Adrenal gland (tissue), 12 donors: ENCODE results near the gene IRX5. TPM values are rescaled to one million over a fixed set of nuclear protein-coding genes. Genes with fewer than 3 reads are reported as not detected.

Experiments used
- DNase-seq, 7 donors: peaks; one replicate each; pipeline ENCODE4 v3.0.0-alpha.2; 2019 to 2020
- H3K27ac ChIP-seq, 5 donors: fragments of 200-600 bp; sonication (generic) in 4 of 5; 1 replicate in 3 of 5; 2 replicates in 2 of 5; pipeline versions ENCODE4 v1.5.1 to v1.8.0; 2016 to 2020; ENCODE audit warnings: mild to moderate bottlenecking in 1 of 5
- H3K27me3 ChIP-seq: fragments of 200-600 bp; 2 replicates; pipeline ENCODE4 v1.8.0; 2021
- H3K36me3 ChIP-seq, 2 donors: fragments of 200-600 bp; replicated peaks in 1 of 2; 1 replicate in 1 of 2; 2 replicates in 1 of 2; pipeline versions ENCODE4 v1.5.1 to v1.8.0; 2018 to 2022
- H3K4me1 ChIP-seq, 2 donors: fragments of 200-600 bp; replicated peaks in 1 of 2; 1 replicate in 1 of 2; 2 replicates in 1 of 2; pipeline versions ENCODE4 v1.5.1 to v1.8.0; 2018 to 2021
- H3K4me3 ChIP-seq, 4 donors: fragments of 200-600 bp; sonication (generic) in 3 of 4; one replicate each; pipeline ENCODE4 v1.5.1; 2016 to 2018
- H3K9me3 ChIP-seq, 3 donors: fragments of 200-600 bp; sonication (generic) in 1 of 3; replicated peaks in 1 of 3; 1 replicate in 2 of 3; 2 replicates in 1 of 3; pipeline versions ENCODE4 v1.5.1 to v1.8.0; 2016 to 2021
- POLR2A ChIP-seq, 2 donors: fragments of 450-650 bp; IDR thresholded peaks; one replicate each; pipeline ENCODE4 v1.6.1; 2017; ENCODE audit warnings: antibody characterized with exemption in 2 of 2, mild to moderate bottlenecking in 2 of 2, moderate library complexity in 1 of 2
- WGBS, 4 donors: extraction: QIAGEN DNeasy Blood & Tissue Kit in 2 of 4; methylation state at CpG; one replicate each; pipeline versions ENCODE4 v1.1.5 to v1.1.7; 2013 to 2017; 5-methylcytosine and 5-hydroxymethylcytosine counted together
- intact Hi-C, 2 donors: fragments of 100-400 bp; cut with DNase I; formaldehyde crosslinking; loops; one replicate each; pipeline versions ENCODE4 v1.14.1 to v1.15.0; 2022 to 2023
- polyA plus RNA-seq, 3 donors: library from polyadenylated mRNA; stranded (reverse); fragments of 200-250 nt in 2 of 3; fragments of 350-450 nt in 1 of 3; fragmentation: Illumina TruSeq in 1 of 3; extraction: RNeasy Lipid Tissue Mini Kit (QIAGEN cat#74804) in 1 of 3; gene quantifications; one replicate each; pipeline ENCODE4 v1.2.3, GENCODE V29; 2013 to 2014
- total RNA-seq, 9 donors: library from RNA; depleted of rRNA in 4 of 9; stranded (reverse); fragments of >200 nt in 4 of 9; fragments of 120-200 nt in 1 of 9; fragmentation: NEBNext Ultra II Directional in 1 of 9; extraction: Animal tissue kit (Norgen Biotek cat#: 25700) in 1 of 9; gene quantifications; one replicate each; pipeline versions ENCODE4 v1.1.0 to v1.2.4, GENCODE V29; 2013 to 2023
- TF ChIP-seq, protein P1 (sequence below), 6 experiments: fragments of 450-650 bp in 4 of 6; fragments of 200-600 bp in 2 of 6; sonication (generic) in 1 of 6; IDR thresholded peaks; 1 replicate in 5 of 6; 2 replicates in 1 of 6; pipeline versions ENCODE4 v1.5.1 to v1.8.0; 2016 to 2021; ENCODE audit warnings: antibody characterized with exemption in 6 of 6, mild to moderate bottlenecking in 2 of 6, moderate library complexity in 1 of 6
- donor health status: healthy with polysubstance abuse.
- donor health status: Bipolar disorder and iron deficiency.
- donor health status: DM: yes; HTN: yes; CAD: no.
- donor health status: DM: no; HTN: no; CAD: no.
- donor health status: DM: no; HTN: no; CAD: no.
- donor health status: DM: yes; HTN: yes; CAD: no.

Gene IRX5
- total and polyA plus RNA-seq, 12 donors = 0.29 to 4.2 (median 1.3) TPM

GRCh38 chr16:54936201-54936978 is 5.7 kb downstream of the IRX5 start:
- peaks cover 0 to 15% of the 10 kb centered on the region in 2 donors for H3K4me1 ChIP-seq
- DNase-seq = no peak
- no peak overlapping the region for H3K4me3 ChIP-seq
- intact Hi-C loops = loop anchor here in 1 of 2 donors (10.0 kb wide), 1 partner anchor 652 kb away; the partner anchor contains the start of gene IRX3
- no peaks in the 10 kb centered on the region for H3K36me3 ChIP-seq
- H3K27ac ChIP-seq = no peak overlapping the region
- no peak for TF ChIP-seq POLR2A (IDR thresholded peaks at IDR 0.05)
- TF ChIP-seq, protein P1, sequence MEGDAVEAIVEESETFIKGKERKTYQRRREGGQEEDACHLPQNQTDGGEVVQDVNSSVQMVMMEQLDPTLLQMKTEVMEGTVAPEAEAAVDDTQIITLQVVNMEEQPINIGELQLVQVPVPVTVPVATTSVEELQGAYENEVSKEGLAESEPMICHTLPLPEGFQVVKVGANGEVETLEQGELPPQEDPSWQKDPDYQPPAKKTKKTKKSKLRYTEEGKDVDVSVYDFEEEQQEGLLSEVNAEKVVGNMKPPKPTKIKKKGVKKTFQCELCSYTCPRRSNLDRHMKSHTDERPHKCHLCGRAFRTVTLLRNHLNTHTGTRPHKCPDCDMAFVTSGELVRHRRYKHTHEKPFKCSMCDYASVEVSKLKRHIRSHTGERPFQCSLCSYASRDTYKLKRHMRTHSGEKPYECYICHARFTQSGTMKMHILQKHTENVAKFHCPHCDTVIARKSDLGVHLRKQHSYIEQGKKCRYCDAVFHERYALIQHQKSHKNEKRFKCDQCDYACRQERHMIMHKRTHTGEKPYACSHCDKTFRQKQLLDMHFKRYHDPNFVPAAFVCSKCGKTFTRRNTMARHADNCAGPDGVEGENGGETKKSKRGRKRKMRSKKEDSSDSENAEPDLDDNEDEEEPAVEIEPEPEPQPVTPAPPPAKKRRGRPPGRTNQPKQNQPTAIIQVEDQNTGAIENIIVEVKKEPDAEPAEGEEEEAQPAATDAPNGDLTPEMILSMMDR (IDR thresholded peaks at IDR 0.05) = no peak
- no peaks in the 10 kb centered on the region for H3K9me3 ChIP-seq
- 12 to 16% (median 15%) methylated on average over 22 to 56 of the region's 56 CpGs for WGBS, 4 donors
- H3K27me3 ChIP-seq = peaks cover 88% of the 10 kb centered on the region

DNA sequence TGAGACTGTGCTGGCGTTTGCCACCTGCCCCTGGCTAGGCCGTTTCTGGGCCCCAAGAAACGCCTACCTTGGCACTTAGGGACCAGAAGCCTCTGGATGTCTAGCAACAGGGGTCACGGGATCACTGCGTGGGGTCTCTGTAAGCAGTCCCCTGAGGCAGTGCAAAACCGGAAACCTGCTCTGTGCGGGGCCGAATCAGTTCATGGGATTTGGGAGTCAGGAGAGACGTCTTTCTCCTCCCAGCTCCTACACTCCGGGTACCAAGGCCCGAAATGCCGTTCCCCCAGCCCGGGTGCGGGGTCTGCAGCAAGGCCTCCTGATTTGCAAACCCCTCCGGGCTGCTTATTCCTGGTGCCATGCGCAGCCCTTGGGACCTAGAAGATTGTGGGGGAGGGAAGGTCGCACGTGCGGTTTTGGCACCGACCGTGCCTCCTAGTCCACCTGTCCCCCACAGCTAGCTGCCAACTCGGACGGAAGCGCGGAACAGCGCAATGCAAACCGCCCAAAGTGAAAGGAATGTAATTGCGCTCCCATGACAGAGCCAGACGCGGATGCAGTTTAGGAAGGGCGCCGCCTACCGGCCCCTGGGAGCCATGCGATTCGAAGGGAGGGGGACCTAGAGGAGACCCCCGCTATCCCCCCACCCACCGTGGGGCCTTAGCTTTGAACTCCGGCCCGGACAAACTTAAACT is 6.5 kb downstream of the IRX5 start:
- intact Hi-C loops = loop anchor here in 1 of 2 donors (10.0 kb wide), 1 partner anchor 652 kb away; the partner anchor contains the start of gene IRX3
- H3K4me3 ChIP-seq = no peak overlapping the region
- H3K4me1 ChIP-seq = peaks cover 0 to 11% of the 10 kb centered on the region in 2 donors
- WGBS, 4 donors = 5 to 6% (median 5%) methylated on average over 17 to 39 of the region's 39 CpGs
- no peak for DNase-seq
- H3K27me3 ChIP-seq = peaks cover 81% of the 10 kb centered on the region
- TF ChIP-seq, protein P1 (IDR thresholded peaks at IDR 0.05) = no peak
- TF ChIP-seq POLR2A (IDR thresholded peaks at IDR 0.05) = no peak
- H3K36me3 ChIP-seq = no peaks in the 10 kb centered on the region
- H3K9me3 ChIP-seq = no peaks in the 10 kb centered on the region
- H3K27ac ChIP-seq = no peak overlapping the region

DNA sequence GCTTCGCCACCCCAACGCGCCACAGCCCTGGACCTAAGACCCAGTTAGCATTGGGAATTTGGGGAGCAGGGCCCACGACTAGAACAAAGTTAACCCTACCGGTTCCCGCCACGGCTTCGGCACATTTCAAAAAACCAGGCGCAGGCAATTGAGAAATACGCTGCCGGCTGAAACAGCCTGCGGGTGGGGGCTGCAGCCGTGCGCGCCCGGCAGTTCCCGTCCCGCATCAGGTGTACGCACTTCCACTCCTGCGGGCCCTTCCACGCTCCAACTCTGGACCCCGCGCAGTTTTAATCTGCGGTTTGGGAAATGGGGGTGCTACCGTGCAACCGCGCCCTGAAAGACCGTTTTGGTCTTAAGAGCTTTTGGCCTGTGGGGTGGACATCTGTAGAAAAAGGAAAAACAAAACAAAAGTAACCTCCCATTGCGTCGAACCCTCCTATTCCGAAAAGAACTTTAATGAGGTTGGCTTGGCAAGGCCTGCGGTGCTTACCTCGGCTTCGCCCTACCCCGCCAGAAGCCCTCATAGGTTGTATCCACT is 7.1 kb downstream of the IRX5 start:
- TF ChIP-seq, protein P1 (IDR thresholded peaks at IDR 0.05) = no peak
- no peak for TF ChIP-seq POLR2A (IDR thresholded peaks at IDR 0.05)
- H3K4me3 ChIP-seq = peak overlapping the region in 1 of 4 donors; percentile 3

More for the DNA sequence above, 7.1 kb downstream of the IRX5 start:
- peaks cover 0 to 11% of the 10 kb centered on the region in 2 donors for H3K4me1 ChIP-seq
- no peak for DNase-seq
- 11 to 19% (median 16%) methylated on average over 31 to 35 of the region's 35 CpGs for WGBS, 4 donors
- peaks cover 75% of the 10 kb centered on the region for H3K27me3 ChIP-seq
- H3K27ac ChIP-seq = no peak overlapping the region
- H3K9me3 ChIP-seq = no peaks in the 10 kb centered on the region
- H3K36me3 ChIP-seq = no peaks in the 10 kb centered on the region
- intact Hi-C loops = loop anchor here in 1 of 2 donors (10.0 kb wide), 1 partner anchor 653 kb away; the partner anchor contains the start of gene IRX3
